SU-DHL-6 (cell line): ENCODE measurements around the gene CUX1.

Experiments used
- EZH2phosphoT487 ChIP-seq: fragments of 200-600 bp; sonication (generic), shearing (Covaris generic); conservative IDR thresholded peaks from 2 replicates; pipeline ENCODE4 v1.6.1; 2018; ENCODE audit warnings: mild to moderate bottlenecking, antibody characterized with exemption, low read length, moderate library complexity, mixed read lengths
- TF ChIP-seq, protein P1 (sequence below): fragments of 200-600 bp; sonication (generic); IDR thresholded peaks from one replicate; pipeline ENCODE4 v1.5.1; 2017; ENCODE audit warnings: antibody characterized with exemption, mild to moderate bottlenecking, low read length, moderate library complexity; ENCODE audit not compliant: insufficient read depth, poor library complexity, severe bottlenecking

DNA sequence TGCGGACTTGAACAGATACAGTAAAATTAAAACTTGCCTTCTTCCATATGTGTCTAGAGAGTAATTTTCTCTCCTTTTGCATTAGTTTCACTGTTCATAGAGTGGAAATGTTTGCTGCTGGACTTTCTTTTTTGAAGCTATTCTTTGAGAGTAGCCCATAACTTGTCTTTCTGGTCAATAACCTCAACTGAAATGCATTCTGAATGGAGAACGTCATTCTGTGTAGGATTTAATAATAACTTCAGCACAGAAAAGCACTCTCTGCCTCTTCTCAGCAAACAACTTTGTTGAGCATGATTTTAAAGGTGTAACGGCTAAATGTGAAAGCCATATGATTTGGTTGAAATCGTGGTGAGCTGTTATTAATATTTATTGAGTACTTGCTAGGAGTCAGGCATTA lies 111.8 kb downstream of the CUX1 start:
- TF ChIP-seq, protein P1, sequence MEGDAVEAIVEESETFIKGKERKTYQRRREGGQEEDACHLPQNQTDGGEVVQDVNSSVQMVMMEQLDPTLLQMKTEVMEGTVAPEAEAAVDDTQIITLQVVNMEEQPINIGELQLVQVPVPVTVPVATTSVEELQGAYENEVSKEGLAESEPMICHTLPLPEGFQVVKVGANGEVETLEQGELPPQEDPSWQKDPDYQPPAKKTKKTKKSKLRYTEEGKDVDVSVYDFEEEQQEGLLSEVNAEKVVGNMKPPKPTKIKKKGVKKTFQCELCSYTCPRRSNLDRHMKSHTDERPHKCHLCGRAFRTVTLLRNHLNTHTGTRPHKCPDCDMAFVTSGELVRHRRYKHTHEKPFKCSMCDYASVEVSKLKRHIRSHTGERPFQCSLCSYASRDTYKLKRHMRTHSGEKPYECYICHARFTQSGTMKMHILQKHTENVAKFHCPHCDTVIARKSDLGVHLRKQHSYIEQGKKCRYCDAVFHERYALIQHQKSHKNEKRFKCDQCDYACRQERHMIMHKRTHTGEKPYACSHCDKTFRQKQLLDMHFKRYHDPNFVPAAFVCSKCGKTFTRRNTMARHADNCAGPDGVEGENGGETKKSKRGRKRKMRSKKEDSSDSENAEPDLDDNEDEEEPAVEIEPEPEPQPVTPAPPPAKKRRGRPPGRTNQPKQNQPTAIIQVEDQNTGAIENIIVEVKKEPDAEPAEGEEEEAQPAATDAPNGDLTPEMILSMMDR, result no peak
- no peak for TF ChIP-seq EZH2phosphoT487
